GM18507 (cell line): ENCODE data around the gene GJB2.

Source experiments
- DNase-seq: peaks from one replicate; pipeline ENCODE4 v3.0.0; 2011; ENCODE audit warnings: low read depth; ENCODE audit not compliant: insufficient read length; ENCODE audit errors: extremely low spot score
- FAIRE-seq: peaks from 2 replicates; lab custom pipeline; 2011; peaks lifted over from hg19 to GRCh38; lab: Jason Lieb, UNC

The GJB2 gene

DNA sequence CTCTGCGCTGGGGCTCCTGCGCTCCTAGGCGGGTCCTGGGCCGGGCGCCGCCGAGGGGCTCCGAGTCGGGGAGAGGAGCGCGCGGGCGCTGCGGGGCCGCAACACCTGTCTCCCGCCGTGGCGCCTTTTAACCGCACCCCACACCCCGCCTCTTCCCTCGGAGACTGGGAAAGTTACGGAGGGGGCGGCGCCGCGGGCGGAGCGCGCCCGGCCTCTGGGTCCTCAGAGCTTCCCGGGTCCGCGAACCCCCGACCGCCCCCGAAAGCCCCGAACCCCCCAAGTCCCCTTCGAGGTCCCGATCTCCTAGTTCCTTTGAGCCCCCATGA is at the start of gene GJB2:
GJB2 (minus strand) TSS at position 103 of the 326 bp plus-strand sequence. CDS start 3,357 bp downstream, outside the sequence.
- DNase-seq (no peak), FAIRE-seq (no peak)

GRCh38 chr13:20241593-20241992 is 48.9 kb upstream of the GJB2 start:
- DNase-seq (no peak), FAIRE-seq (no peak)

DNA sequence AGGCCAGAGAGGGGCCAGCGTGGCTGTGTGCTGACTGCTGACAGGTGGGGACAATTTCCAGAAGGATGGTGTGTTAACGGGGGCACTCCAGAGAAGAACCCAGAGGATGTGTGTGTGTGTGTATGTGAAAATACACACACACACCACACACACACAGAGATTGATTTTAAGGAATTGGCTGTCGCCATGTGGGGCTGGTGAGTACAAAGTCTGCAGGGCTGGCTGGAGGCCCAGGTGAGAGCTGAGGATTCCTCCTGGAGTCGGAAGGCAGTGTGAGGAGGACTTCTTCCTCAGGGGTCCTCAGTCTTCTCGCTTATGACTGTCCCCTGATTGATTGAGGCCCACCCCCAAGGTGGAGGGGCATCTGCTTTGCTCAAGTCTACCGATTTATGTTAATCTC is 47.0 kb upstream of the GJB2 start:
- DNase-seq (no peak), FAIRE-seq (no peak)

DNA sequence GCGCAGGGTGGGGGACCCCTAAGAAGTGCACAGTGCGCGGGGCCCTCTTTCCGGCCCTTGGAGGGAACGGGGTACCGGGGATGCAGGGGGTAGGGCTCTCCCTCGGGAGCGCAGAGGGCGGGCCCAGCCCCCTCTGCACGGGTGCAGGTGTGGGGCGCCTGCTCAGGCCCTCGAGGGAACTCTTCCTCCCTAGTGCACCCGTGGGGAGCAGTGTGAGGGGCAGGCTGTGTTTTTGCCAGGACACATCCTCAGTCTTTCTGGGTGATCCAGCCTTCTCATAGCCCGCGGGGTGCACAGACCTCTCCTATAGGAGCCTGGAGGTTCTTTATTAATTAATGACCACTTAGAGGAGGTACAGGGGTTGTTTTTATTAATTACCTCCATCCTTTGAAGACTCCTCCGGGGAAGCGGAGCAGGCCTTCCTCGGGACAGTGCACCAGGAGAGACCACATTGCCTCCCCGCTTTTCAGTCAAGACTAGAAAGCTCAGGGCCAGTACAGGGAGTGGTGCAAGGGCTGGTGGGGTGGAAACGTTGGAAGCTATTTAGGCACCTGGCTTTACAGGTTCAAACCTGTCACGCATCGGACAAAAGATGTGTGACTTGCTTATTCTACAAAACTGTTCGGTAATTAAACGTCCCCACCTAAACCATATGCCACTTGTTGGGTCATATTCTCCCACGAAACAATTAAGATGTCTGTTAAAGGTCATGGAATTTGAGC is 40.0 kb upstream of the GJB2 start:
- DNase-seq, result no peak
- FAIRE-seq, result no peak

- FAIRE-seq (no peak), DNase-seq (no peak)
Observed at GRCh38 chr13:20231839-20232555, 39.3 kb upstream of the GJB2 start, which contains the start of gene GJB6. Gene GJB6 (minus strand): TSS chr13:20232319. CDS start chr13:20223480, 8,839 bp downstream.

GRCh38 chr13:20230913-20231838 is 38.4 kb upstream of the GJB2 start:
- FAIRE-seq, result no peak
- no peak for DNase-seq

GRCh38 chr13:20227730-20228129 is 35.0 kb upstream of the GJB2 start:
- DNase-seq (no peak), FAIRE-seq (no peak)

DNA sequence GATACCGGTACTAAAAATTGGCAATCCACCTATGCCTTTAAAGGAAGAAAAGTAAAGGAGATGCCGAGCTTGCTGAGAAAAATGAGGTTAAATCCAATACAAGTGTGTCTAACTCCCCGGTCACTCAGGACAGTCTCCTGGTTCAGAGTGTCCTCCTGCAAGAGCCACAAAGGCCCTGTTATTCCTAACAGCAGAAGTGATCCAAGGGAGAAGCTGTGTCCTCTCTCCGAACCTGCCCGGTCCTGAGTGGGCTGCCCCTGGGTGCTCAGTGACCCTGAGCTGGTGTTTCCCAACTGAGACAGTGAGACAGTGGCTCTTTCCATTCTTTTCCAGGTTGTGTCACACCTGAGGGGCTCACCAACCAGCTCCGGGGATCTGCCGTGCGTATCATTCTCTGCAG is 34.5 kb upstream of the GJB2 start:
- DNase-seq (no peak), FAIRE-seq (no peak)

DNA sequence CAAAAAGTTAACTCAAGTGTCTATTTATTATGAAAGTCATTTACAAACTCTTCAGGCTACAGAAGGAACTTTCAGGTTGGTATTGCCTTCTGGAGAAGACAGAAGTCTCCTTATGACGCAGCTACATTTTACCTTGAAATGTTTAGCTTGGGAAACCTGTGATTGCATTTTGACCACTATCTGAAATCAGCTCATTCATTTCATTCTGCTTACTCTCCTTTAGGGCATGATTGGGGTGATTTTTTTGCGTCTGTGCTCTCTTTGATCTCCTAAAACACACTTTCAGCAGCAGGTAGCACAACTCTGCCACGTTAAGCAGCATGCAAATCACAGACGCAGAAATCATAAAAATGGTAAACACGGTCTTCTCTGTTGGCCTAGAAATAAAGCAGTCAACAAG is 29.8 kb upstream of the GJB2 start:
- FAIRE-seq, result no peak
- DNase-seq, result no peak

DNA sequence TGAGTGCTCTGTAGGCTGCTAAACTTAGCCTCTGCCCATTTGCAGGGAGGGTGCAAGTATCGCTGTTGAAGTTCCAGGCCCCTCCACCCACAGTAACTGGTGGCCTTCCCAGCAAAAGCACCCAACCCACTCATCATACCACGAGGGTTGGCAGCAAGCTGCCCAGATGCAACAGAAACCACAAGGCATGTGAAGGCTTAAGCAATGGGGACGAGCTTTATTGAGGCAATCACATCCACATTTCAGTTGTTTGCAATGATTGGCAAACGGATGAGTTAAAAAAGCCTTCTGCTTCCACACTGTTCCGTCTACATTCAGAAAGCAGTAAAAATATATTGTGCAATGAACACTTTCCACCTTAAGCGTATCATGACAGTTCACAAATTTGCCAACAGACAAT is 29.0 kb upstream of the GJB2 start:
- FAIRE-seq (no peak), DNase-seq (no peak)

DNA sequence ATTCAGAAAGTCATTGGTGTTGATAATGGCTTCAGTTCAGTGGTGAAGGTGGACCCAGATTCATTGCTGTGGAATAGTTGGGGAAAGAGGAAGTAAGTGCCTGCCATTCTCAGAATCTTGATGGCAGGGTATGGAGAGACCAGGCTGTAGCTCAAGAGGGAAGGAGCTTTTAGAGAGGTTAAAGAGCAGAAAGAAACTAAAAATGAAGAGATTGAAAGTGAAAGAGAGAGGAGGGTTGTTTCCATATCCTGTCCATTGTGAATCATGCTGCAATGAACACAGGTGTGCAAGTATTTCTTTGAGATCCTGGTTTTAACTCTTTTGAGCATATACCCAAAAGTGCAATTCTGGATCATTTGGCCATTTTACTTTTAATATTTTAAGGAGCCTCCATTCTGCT is 26.8 kb upstream of the GJB2 start:
- FAIRE-seq, result peak; percentile 81

GRCh38 chr13:20217168-20217567 is 24.4 kb upstream of the GJB2 start:
- FAIRE-seq, result no peak
- DNase-seq, result no peak

More for the DNA sequence above, 26.8 kb upstream of the GJB2 start:
- no peak for DNase-seq

- no peak for DNase-seq
- no peak for FAIRE-seq
Observed at GRCh38 chr13:20209948-20210347, 17.2 kb upstream of the GJB2 start.

DNA sequence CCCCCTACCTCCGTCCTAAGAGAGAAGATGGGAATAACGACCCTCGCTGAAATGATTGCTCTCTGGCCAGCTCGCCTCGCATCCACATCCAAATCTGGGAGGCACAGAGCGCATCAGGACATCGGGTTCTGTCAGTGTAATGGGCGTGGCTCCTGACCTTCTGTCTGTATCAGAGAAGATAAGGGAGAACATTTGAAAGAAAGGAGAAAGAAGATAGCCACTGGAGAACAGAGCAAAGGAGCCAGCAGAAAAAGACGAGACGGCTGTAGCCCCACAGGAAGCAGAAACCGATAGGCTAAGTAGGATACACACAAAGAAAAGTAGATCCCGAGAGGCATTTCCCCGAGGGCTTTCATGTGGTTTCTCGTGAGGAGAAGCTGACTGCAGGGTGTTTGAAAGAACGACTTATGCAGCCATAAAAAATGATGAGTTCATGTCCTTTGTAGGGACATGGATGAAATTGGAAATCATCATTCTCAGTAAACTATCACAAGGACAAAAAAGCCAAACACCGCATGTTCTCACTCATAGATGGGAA is 14.0 kb upstream of the GJB2 start:
- DNase-seq (no peak), FAIRE-seq (no peak)

DNA sequence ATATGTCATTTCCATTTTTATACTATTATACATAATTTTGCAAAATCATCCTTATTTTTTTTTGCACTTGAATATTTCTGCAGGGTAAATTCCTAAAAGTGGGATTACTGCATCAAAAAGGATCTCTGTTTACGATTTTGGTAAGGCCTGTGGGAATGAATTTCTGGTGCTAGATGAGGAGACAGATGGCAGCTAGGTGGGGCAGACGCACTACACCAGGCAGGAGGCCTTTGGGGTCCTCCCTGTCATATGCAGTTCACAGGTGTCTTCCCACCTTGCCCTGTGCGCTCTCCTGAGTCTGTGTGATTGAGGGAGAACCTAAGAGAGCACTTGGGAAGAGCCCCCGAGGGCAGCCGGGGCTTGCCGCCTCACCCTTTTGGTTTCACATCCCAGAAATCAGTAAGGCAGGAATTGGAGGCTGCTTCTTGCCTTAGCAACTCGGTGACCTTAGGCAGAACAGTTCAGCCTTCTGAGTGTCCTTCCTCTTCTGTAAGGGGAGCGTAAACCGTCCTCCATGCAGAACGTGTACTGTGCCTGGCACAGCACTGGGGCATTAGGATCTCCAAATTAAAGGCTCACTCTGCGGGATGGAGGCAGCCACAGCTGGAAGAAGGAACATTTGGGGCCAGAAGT is 13.4 kb upstream of the GJB2 start:
- no peak for FAIRE-seq
- DNase-seq, result no peak

DNA sequence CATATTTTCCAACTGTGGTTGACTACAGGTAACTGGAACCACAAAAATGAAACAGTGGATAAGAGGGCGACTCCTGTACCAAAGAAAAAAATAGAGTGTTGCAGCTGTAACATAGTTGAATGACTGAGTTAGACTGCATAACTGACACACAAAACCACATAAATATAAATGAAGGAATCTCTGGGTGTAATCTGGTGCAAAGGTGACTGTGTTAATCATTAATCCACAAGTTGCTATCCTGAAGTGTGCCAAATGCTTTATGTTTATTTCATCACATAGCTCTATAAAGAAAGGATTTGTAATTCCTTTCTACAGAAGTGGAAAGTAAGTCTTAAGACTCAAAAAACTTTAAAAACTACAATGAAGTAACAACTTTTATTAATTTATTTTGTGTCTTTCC is 6.0 kb upstream of the GJB2 start:
- no peak for DNase-seq
- FAIRE-seq, result no peak

GRCh38 chr13:20197361-20197834 is 4.7 kb upstream of the GJB2 start:
- FAIRE-seq, result peak; percentile 80

DNA sequence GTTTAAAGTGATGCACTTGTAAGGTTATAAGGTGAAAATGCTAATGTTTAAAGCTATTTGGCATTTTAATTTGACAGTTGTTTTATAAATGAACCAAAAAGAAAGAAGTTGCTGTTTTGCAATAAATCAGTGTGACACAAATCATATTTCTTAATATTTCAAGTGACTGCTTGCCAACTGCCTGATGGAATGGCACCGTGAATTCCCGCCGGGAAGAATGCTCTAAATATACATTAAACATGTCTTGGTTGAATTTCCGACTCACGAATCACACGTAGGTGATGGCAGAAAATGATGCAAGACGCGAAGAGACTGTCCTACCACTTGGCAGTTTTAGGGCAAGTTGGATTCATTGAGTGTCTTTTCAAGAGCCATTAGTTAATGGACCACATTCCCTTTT is 3.1 kb upstream of the GJB2 start:
- DNase-seq (no peak), FAIRE-seq (no peak)

More at GRCh38 chr13:20197361-20197834, 4.7 kb upstream of the GJB2 start:
- DNase-seq, result no peak

- no peak for DNase-seq
- FAIRE-seq, result peak; percentile 66
Observed at GRCh38 chr13:20193907-20194631, 1.3 kb upstream of the GJB2 start.
